GM21447 (cell line): Measurements from ENCODE around the gene LRFN5.
"Not testable (repeated sequence)": the region's sequence is repeated elsewhere in the genome, so short reads cannot be mapped to it uniquely, and the experiment has no call there.

Source experiments
- ATAC-seq: cut with Tn5 transposase; IDR thresholded peaks from one replicate; pipeline ENCODE4 v1.9.1; 2021; ENCODE audit not compliant: unreplicated experiment

Gene LRFN5

GRCh38 chr14:41878321-41878720 is 271.6 kb downstream of the LRFN5 start:
- ATAC-seq = no peak

DNA sequence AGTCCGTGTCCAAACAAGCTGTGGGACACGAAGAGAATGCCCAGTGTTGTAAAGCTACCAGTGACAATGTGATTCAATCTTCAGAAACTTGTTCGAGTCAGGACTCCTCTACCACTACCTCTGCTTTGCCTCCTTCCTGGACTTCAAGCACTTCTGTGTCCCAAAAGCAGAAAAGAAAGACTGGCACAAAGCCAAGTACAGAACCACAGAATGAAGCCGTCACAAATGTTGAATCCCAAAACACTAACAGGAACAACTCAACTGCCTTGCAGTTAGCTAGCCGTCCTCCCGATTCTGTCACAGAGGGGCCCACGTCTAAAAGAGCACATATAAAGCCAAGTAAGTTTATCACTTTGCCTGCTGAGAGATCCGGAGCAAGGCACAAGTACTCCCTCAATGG is 284.9 kb downstream of the LRFN5 start:
- ATAC-seq = no peak

DNA sequence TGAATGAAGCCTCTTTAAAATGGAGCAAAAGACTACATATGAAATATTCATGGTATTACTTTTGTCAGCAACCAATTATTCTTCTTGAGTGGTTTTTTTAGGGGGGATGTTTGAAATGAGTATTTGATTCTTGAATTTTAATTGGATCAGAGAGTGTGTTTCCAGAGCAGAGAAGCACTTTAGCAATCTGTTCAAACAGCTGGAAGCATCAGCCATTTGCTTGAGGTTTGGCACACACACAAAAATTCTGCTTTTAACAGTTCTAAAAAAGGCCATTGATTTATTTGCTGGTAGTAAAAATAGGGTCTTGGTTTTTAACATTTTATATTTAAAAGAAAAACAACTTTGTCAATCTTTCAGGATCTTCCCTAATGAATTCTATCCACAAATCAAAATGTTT is 292.7 kb downstream of the LRFN5 start:
- ATAC-seq = no peak

DNA sequence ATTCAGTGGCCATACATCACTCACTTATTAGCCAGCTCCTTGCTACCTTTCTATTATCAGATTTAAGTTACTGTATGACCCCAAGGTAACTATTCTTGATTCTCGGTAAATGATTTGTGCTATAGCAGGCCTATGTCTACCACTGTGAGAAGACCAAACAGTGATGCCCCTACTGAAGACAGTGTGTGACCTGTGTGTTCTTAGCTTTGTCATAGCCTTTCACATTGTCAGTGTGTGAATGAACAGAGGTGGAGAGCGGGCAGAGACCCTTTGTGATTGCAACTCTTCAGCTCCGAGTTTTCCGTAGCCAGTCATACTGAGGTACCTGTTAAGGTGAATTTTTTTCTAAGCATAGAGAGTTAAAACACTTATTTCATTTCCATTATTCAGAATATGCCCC is 294.0 kb downstream of the LRFN5 start:
- no peak for ATAC-seq

GRCh38 chr14:41901089-41901488 is 294.4 kb downstream of the LRFN5 start:
- no peak for ATAC-seq

- ATAC-seq = no peak
Observed at GRCh38 chr14:41905394-41905964, 298.8 kb downstream of the LRFN5 start.

GRCh38 chr14:41911155-41911554 is 304.5 kb downstream of the LRFN5 start:
- ATAC-seq = not testable (repeated sequence)

DNA sequence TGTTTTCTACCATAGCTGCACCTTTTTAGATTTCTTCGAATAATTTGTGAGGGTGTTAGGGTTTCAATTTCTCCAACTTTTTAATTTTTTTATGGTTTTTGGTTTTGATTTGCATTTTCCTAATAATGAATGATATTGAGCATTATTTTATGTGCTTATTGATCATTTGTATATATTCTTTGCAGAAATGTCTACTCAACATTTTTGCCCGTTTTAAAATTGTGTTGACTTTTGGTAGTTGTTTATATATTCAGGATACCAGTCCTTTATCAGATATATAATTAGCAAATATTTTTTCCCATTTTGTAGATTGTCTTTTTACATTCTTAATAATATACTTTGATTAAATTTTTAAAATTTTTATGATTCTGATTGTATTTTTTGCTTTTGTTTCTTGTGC is 306.7 kb downstream of the LRFN5 start:
- ATAC-seq = no peak

- ATAC-seq = no peak
Observed at GRCh38 chr14:41915732-41916131, 309.1 kb downstream of the LRFN5 start.

- ATAC-seq = no peak
Observed at GRCh38 chr14:41916313-41916712, 309.6 kb downstream of the LRFN5 start.

GRCh38 chr14:41925409-41925808 is 318.7 kb downstream of the LRFN5 start:
- ATAC-seq = no peak

DNA sequence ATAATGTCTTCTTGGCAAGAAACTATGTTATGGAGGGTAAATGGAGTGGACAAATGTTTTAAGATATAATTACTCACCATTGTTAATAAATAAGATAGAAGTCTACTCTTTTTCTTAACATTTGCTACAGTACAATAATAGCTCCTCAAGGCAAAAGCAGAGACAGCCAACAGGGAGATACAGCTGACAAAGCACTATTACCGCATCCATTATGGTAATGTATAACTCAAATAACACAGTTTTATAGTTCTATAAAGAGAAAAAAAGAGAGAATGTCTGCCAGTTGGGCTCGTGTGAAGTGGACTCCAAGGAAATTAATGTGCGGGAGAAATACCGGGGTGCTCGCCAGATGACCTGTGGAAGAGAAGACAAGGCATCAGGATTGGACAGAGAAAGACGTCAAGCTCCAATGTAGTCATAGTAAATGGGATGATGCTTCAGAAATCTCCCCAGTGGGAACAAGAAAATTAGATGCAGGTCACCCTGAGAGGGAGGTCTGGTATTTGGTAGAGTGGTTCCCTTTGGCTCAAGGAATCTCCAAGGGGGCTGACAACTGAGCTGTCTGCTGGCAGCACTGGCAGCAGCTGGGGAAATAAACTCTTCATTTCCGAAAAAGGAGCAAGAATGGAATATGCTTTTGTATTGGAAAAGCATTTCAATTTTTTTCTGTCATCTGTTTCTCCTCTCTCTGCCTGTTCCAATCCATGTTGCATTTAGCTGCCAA is 343.9 kb downstream of the LRFN5 start:
- no peak for ATAC-seq
